Measurements from ENCODE around the gene FTH1. TPM values are rescaled to one million over a fixed set of nuclear protein-coding genes. Genes with fewer than 3 reads are reported as not detected.
"Not testable (repeated sequence)": the region's sequence is repeated elsewhere in the genome, so short reads cannot be mapped to it uniquely, and the experiment has no call there.

FTH1 gene
- total RNA-seq, 1 donor from 2014 or later = 911 TPM

- peak; percentile 18 for ATAC-seq
These were observed 4.0 kb downstream of the FTH1 start for GRCh38 chr11:61963282-61964057.

GRCh38 chr11:61963016-61963281 lies 4.5 kb downstream of the FTH1 start:
- no peak for ATAC-seq

DNA sequence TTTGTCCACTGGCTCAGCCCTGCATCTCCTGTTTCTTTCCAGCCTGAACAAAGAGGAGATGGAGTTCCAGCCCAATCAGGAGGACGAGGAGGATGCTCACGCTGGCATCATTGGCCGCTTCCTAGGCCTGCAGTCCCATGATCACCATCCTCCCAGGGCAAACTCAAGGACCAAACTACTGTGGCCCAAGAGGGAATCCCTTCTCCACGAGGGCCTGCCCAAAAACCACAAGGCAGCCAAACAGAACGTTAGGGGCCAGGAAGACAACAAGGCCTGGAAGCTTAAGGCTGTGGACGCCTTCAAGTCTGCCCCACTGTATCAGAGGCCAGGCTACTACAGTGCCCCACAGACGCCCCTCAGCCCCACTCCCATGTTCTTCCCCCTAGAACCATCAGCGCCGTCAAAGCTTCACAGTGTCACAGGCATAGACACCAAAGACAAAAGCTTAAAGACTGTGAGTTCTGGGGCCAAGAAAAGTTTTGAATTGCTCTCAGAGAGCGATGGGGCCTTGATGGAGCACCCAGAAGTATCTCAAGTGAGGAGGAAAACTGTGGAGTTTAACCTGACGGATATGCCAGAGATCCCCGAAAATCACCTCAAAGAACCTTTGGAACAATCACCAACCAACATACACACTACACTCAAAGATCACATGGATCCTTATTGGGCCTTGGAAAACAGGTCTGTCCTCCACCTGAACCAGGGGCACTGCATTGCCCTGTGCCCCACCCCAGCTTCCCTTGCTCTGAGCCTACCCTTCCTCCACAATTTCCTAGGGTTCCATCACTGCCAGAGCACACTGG lies 5.0 kb downstream of the FTH1 start:
- ATAC-seq = peak; percentile 4

DNA sequence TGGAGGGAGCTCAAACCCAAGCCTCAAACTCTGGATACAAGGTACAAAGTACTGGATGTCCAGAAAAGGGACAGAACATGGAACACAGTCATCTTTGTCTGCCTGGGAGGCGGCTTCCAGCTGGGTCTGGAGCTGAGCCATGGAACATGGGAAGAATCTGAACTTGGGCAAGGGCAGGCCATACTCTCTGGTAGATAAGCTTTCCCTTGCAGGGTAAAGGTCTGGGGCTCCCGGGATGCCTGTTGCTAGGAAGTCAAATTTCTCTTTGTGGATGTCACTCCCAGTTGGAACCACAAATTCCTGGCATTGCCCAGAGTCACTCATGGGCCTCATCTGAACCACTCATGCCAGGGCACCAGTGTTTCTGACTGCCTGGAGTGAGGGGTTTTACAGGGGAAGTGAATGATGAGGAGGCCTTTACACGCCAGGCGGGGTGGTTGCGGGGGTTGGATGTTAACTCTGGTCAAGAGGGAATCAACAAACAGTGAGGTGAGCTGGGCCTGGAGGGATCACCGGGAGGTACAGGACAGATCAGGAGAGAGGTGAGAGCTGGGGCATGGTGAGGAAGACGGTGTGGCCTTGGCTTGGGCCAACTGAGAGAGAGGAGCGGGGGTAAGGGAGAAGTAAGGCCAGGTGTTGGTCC lies 5.7 kb downstream of the FTH1 start:
- ATAC-seq = peak; percentile 8

GRCh38 chr11:61960532-61960931 lies 6.9 kb downstream of the FTH1 start:
- no peak for ATAC-seq

GRCh38 chr11:61959678-61960077 lies 7.8 kb downstream of the FTH1 start:
- ATAC-seq = no peak

GRCh38 chr11:61959114-61959513 lies 8.3 kb downstream of the FTH1 start:
- no peak for ATAC-seq

DNA sequence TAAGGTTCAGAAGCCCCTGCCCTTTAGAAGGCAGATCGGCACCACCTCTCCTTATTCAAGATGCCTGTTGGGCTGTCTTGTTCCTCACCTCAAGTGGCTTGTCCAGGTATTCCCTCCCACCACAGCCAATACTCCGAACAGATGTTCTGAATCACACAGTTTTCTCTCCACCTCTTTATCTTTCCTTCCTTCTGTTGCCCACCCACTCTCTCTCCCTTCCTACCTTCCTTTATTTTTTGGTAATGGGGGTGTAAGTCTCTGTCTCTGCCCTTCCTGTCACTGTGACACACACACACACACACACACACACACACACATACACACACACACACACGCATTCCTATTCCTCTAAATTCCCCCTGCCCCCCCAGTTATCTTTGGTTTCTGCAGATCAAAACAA lies 8.8 kb downstream of the FTH1 start:
- ATAC-seq = no peak

DNA sequence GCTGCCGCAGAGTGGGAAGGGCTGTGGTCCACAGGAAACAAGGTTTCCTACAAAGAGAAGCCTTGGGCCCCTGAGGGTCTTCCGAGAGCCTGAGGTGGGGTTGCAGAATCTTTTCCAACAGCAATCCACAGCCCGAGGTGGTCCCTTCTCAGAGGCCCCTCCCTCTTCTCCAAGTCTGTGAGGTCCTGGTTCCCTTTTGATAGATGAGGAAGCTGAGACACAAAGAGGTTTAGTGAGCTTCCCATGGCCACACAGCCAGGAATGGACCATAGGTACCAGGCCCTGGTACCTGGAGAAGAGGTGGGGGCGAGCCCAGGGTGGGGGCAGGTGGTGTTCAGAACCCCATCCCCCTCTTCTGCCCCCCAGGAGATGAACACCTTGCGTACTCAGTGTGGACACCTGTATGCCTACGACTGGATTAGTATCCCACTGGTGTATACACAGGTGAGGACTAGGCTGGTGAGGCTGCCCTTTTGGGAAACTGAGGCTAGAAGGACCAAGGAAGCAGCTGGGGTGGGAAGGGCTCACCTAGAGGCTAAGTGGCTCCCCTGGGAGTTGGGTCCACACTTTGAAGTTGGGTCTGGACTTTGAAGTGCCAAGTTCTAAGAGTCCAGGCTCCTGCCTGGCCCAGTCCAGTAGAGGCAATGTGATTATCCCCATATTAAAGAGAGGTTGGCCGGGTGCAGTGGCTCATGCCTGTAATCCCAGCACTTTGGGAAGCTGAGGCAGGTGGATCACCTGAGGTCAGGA lies 10.2 kb downstream of the FTH1 start:
- no peak for ATAC-seq

DNA sequence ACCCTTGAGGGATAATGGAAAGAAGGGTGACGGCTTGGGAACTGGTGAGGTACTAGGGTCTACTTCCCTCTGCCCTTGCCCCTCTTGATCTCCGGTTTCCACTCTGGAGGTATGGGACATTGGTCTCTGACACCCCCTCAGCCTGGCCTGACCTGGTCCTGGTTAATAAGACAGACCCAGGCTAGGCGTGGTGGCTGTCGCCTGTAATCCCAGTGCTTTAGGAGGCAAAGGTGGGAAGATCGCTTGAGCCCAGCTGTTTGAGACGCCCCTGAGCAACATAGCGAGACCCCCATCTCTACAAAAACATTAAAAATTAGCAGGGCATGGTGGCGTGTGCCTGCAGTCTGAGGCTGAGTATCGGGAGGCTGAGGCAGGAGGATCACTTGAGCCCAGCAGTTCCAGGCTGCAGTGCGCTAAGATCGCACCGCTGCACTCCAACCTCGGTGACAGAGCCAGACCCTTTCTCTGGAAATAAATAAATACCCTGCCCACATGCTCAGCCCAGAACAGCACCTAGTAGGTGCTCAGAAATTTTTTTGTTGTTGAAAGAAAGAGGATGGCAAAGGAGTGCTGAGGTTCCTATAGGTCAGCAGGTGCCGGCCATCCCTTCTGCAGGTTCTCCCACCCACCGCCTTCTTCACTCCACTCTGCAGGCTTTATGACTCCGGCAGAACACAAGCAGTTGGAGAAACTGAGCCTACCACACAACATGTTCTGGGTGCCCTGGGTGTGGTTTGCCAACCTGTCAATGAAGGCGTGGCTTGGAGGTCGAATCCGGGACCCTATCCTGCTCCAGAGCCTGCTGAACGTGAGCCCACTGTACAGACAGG lies 11.0 kb downstream of the FTH1 start:
- ATAC-seq = peak; percentile 4

DNA sequence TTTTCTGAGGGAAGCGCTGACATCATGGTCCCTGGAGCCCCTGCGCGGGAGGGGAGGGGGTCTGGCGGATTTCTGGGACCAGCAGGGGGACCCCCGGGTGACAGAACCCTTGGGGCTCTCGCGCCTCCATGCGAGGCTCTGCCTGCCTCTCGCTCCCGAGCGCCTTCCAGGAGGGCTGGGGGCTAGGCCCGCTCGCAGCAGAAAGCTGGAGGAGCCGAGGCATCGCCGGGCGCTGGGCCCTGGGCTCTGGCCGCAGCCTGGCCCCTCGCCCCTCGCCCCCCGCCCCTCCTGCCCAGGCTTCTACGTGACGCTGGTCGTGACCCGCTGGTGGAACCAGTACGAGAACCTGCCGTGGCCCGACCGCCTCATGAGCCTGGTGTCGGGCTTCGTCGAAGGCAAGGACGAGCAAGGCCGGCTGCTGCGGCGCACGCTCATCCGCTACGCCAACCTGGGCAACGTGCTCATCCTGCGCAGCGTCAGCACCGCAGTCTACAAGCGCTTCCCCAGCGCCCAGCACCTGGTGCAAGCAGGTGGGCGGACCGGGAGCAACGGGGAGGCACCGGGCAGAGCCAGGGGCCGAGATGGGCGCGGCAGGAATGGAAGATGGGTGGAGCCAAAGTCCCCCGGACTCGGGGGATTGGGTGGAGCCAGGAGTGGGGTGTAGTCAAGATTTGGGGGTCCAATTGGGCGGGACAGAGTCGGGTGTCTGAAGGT lies 11.9 kb downstream of the FTH1 start:
- ATAC-seq = peak; percentile 32

DNA sequence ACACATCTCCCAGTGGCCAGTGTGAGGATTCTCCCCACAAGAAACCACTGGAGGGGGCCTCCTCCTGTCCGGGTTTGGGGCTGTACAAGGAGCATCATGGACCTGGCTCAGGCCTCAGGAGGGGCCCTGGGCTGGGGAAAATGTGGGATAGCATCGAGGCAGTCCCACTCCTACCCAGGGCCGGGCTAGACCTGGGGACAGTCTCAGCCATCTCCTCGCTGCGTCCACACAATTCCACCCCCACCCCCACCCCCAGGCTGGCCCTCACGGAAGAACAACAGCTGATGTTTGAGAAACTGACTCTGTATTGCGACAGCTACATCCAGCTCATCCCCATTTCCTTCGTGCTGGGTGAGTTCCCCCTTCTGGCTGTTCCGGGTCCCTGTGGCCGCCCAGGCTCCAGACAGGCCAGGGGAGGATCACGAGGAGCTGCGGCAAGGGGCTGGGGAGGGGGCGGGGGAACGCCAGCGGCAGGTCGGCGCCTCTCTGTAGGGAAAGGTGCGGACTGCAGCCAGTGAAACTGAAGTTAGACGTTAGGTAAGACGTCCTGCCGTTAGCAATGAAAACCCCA lies 12.5 kb downstream of the FTH1 start:
- peak; percentile 46 for ATAC-seq

- no peak for ATAC-seq
These were observed 13.2 kb downstream of the FTH1 start for GRCh38 chr11:61954106-61954850.

DNA sequence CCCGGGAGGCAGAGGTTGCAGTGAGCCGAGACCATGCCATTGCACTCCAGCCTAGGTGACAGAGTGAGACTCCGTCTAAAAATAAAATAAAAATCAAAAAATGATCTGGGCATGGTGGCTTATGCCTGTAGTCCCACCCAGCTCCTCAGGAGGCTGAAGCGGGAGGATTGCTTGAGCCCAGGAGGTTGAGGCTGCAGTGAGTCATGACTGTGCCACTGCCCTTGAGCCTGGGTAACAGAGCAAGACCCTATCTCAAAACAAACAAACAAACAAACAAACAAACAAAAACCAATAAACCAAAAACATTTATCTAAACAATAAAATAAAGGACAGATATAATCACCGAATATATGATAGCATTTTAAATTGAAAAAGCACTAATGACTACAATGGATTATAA lies 13.8 kb downstream of the FTH1 start:
- not testable (repeated sequence) for ATAC-seq

GRCh38 chr11:61952882-61953281 lies 14.6 kb downstream of the FTH1 start:
- no peak for ATAC-seq

- no peak for ATAC-seq
These were observed 15.8 kb downstream of the FTH1 start for GRCh38 chr11:61951484-61952135.

DNA sequence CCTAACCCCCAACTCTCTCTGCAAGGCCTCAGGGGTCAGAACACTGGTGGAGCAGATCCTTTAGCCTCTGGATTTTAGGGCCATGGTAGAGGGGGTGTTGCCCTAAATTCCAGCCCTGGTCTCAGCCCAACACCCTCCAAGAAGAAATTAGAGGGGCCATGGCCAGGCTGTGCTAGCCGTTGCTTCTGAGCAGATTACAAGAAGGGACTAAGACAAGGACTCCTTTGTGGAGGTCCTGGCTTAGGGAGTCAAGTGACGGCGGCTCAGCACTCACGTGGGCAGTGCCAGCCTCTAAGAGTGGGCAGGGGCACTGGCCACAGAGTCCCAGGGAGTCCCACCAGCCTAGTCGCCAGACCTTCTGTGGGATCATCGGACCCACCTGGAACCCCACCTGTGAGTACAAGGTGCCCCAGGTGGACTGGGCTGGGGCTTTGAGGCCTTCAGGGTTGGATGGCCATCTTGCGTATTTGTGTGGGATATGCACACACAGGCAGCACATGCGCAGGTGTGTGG lies 17.3 kb downstream of the FTH1 start, which contains the start of gene BEST1:
Gene BEST1 (plus strand): TSS at position 317 of the 513 bp plus-strand sequence. CDS start 1,456 bp downstream, outside the sequence.
- ATAC-seq = no peak

DNA sequence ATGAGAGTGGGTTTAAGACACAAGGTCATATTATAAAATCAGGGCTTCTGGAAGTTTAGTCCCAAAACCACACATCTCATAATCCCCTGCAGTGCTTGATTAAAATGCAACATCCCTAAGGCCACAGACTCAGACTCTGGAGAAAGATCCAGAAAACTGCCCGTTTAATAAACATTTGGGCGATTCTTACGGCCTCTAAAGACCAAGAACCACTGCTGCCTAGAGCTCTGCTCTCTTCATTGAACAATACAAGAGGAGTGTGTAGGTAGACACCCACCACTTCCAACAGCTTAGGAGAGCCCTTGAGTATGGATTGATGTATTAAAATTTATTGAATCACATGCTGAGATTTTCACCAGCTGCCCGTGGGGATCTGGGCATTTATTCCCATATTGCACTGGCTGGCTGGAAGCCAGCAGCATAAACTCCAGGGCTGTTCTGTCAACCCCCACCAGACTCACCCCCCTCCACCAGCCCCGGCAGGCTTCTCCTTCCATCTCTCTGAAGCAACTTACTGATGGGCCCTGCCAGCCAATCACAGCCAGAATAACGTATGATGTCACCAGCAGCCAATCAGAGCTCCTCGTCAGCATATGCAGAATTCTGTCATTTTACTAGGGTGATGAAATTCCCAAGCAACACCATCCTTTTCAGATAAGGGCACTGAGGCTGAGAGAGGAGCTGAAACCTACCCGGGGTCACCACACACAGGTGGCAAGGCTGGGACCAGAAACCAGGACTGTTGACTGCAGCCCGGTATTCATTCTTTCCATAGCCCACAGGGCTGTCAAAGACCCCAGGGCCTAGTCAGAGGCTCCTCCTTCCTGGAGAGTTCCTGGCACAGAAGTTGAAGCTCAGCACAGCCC lies 18.0 kb downstream of the FTH1 start:
- ATAC-seq = peak; percentile 29

Data from esophagus mucosa (tissue), 1 donor.